M059J (cell line): ENCODE measurements around the gene RSAD1. TPM values are rescaled to one million over a fixed set of nuclear protein-coding genes. Genes with fewer than 3 reads are reported as not detected.

Source experiments
- DNase-seq: peaks from one replicate; pipeline ENCODE4 v3.0.0-alpha.2; 2012; ENCODE audit warnings: low read depth
- total RNA-seq: library from RNA; depleted of rRNA; stranded (reverse); fragments of >200 nt; shearing (Covaris generic); gene quantifications from 2 replicates; pipeline ENCODE4 v1.2.3, GENCODE V29; 2014

The RSAD1 gene
- total RNA-seq, 1 experiment from 2014 or later: 14.1 TPM

DNA sequence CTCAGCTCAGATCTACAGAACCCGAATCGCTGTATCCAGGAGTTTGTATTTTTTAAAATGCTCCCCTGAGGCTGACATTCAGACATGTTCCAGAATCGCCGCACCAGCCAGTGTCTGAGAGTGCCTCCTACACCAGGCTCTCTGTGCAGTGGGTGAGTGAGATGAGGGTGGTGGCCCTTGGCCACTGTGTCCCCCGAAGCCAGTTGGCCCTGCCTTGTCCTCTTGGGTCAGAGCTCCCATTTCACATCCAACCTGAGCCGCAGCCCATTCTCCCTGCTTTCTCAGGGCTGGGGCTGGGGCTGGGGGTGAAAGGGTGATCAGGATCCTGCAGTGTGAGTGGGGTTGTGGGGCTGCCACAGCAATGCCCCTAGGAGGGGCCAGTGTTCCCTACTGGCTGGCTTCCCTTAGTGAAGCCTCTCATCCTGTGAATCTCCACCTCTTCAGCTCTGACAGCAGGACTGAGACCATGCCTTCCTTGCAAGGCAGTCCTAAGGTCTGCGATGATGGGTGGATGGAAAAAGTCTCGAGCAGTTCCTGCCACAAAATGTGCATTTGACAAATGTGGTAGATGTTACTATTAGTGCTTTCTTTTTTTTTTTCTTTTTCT lies 16.7 kb downstream of the RSAD1 start:
- DNase-seq: no peak

DNA sequence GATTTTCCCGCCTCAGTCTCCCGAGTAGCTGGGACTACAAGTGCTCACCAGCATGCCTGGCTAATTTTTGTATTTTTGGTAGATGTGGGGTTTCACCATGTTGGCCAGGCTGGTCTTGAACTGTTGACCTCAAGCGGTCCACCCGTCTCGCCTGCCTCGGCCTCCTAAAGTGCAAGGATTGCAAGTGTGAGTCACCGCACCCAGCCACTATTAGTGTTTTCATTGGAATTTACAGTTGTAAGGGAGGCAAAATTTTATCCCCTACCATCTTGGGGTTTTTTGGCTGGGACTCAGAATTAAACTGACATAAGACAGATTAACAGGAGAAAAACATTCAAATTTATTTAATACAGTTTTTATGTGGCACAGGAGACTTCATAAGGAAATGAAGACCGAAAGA lies 17.3 kb downstream of the RSAD1 start:
- peak; percentile 82 for DNase-seq

- peak; percentile 56 for DNase-seq
Observed at GRCh38 chr17:50498021-50498874, 19.6 kb downstream of the RSAD1 start.

GRCh38 chr17:50499270-50499669 lies 20.6 kb downstream of the RSAD1 start:
- no peak for DNase-seq

DNA sequence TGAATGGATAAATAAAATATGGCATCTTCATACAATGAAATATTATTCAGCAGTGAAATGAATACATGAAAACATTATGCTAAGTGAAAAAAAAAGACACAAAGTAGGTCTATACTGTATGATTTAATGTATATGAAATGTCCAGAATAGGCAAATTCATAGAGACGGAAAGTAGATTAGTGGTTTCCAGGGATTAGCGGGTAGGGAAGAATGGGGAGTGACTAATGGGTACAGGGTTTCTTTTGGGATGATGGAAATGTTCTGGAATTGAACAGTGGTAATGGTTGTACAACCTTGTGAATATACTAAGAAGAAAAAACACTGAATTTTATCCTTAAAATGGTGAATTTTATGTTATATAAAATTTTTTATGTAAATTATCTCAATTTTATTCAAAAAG lies 21.1 kb downstream of the RSAD1 start:
- no peak for DNase-seq

- DNase-seq: peak; percentile 28
Observed at GRCh38 chr17:50501054-50501453, 22.4 kb downstream of the RSAD1 start.

DNA sequence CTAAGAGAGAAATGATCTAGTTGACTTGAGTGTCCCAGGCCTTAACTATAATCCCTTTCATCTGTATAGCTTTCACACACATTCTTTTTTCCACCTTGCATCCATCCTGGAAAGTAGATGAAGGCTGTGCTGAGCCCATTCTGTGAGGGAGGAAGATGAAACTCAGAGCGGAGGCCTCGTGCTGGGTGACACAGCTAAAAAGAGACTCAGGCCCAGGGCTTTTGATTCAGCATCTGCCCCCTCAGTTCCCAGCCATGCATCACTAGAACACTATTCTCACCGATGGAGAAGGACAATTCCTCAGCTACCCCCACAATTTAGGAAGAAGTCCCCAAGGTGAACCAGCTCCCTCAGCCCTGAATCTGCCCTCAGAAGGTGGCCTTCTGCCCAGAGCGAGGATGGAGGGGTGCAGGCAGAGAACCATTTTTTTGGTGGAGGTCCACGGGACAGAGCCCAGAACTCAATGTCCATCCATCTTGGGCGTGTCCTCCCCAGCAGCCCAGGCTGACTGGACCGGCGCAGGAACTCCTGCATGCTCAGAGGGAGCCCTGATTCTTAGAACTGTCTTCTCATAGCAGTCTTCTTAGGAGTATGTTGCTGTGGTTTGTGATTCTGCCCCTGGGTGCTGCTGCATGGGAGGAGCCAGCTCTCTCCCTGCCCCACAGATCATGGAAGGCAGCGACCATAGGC lies 23.8 kb downstream of the RSAD1 start:
- DNase-seq: no peak

- DNase-seq: no peak
Observed at GRCh38 chr17:50505591-50506130, 27.0 kb downstream of the RSAD1 start.

DNA sequence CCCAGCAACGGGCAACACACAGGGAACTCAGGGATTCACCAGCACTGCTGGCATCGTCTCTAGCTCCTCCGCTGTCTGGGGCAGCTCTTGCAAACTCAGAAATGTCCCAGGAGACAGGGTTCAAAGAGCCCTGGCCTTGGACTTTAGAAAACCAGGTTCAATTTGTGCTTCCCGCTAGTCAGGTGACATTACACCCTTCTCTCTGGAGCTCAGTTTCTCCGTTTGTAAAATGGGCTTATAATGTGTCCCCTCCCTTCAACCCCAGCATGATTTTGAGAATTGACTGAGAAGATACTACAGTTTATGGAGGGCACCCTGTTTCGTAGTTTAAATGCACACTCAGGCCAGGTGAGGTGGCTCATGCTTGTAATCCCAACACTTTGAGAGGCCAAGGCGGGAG lies 27.6 kb downstream of the RSAD1 start:
- no peak for DNase-seq

DNA sequence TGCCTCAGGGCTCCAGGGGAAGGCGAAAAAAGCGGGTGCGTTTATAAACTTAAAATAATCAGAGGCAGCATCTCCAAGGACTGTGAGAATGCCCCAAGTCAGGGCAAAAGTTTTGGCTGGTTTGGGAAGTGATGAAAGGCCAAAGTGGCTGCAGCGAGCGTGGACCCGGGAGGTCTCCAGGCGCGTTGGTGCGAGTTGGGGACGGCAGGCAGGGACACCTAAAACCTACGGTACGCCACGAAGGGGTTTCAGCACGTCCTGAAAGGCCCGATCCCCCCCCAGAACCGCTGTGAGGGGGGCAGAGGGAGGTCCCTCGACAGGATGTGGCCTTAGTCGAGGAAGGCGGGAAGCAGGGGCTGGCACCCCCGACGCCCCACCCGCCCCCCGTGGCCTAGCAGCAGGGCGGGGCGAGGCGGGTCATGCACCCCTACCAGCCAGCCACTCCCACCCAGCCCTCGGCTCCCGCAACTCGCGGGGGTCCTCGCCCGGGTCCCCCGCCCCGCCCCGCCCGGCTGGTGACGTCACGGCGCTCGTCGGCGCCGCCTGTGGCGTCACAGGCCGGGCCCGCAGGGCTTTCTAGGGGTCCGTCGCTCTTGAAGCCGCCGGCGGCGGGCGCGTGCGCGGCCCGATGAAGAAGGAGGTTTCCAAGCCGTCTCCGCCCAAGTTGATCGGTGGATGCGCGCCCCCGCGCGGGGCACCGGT lies 29.4 kb downstream of the RSAD1 start, which contains the start of gene MYCBPAP:
TSS of gene MYCBPAP (plus strand) at position 569 of the 702 bp plus-strand sequence. CDS start 236 bp downstream, outside the sequence.
- DNase-seq: peak; percentile 62

- no peak for DNase-seq
Observed at GRCh38 chr17:50508573-50509460, 30.2 kb downstream of the RSAD1 start.

DNA sequence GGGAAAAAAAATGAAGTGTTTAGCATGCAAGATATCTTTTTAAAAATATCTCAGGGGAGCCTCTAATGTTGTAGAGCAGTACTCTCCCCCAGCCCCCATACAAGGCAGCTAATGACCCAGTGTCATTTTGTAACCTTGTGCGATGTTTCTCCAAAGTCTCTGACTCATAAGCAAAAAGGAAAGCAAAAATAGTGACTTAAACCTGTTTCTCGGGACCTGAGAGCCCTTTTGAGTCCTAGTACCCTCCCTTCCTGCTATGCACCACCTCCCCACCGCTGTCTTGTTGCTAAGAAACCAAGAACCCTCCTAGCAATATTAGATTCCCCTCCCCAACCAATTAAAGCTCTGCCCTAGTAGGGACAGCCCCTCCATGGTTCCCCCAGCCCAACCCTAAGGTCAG lies 32.4 kb downstream of the RSAD1 start:
- DNase-seq: peak; percentile 73

- DNase-seq: no peak
Observed at GRCh38 chr17:50513495-50513894, 34.8 kb downstream of the RSAD1 start.

GRCh38 chr17:50514388-50514787 lies 35.7 kb downstream of the RSAD1 start:
- DNase-seq: no peak

DNA sequence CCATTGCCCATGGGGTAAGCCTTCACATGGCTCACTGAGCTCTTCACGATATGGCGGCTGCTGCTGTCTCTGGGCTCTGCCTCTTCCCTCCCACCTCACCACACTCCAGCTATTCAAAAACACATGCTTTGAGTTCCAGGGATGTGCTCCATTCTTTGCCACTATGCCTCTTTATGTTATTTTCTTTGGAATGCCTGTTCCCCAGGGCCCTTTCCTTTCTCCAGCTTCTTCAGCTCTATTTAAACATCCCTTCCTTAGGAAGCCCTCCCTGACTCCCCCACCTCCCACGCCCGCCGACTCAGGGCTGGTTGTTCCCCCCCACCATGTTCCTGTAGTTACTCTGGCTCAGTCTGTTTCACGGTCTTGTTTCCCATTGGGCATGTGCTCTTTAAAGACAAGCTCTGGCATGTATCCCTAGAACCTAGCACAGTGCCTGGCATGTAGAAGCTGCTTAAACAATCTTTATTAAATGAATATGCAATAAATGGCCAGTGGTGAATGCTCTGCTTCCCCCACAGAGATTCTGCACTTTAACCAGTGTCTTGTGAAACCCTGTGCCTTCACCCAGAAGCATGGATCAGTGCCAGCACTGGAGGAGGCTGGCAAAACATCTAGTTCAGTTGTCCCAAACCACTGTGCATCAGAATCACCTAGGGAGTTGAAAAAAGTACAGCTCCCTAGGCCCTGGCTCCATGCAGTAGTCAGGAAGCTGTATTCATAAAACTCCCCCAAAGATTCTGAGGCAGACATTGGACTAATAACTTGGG lies 36.5 kb downstream of the RSAD1 start:
- no peak for DNase-seq

DNA sequence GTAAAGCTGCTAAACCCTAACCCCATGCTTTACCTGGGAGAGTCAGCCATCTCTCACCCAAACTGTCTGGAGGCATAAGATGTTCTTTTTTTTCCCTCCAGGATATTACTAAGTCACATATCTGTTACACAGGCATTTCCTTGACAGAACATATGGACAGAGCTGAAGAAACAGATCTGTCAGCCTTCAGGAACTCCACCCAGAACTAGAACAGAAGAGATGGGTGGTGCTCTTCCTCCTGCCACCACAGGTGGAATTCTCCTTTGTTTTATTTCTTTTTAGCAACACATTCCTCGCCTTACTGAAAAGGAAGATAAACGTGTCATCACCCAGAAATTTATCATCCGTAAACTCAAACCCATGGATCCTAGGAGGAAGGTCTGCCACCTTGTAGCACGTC lies 38.4 kb downstream of the RSAD1 start:
- DNase-seq: no peak

GRCh38 chr17:50517504-50518383 lies 39.1 kb downstream of the RSAD1 start:
- DNase-seq: no peak

GRCh38 chr17:50518384-50519023 lies 39.8 kb downstream of the RSAD1 start:
- DNase-seq: no peak
